ENCODE results near the gene SEMA5A.

Gene SEMA5A

GRCh38 chr5:9197881-9198260 is 348.0 kb downstream of the SEMA5A start:
- no peak for DNase-seq

- DNase-seq: no peak
Measured at GRCh38 chr5:9196403-9197227, 349.3 kb downstream of the SEMA5A start.

GRCh38 chr5:9194509-9194908 is 351.4 kb downstream of the SEMA5A start:
- DNase-seq: peak; percentile 24

- DNase-seq: peak; percentile 3
Measured at GRCh38 chr5:9192266-9192665, 353.6 kb downstream of the SEMA5A start.

- DNase-seq: no peak
Measured at GRCh38 chr5:9189681-9190080, 356.2 kb downstream of the SEMA5A start.

GRCh38 chr5:9188956-9189355 is 356.9 kb downstream of the SEMA5A start:
- DNase-seq: no peak

GRCh38 chr5:9188131-9188530 is 357.7 kb downstream of the SEMA5A start:
- no peak for DNase-seq

- no peak for DNase-seq
Measured at GRCh38 chr5:9187614-9188013, 358.3 kb downstream of the SEMA5A start.

GRCh38 chr5:9186069-9186468 is 359.8 kb downstream of the SEMA5A start:
- DNase-seq: no peak

- DNase-seq: no peak
Measured at GRCh38 chr5:9183992-9184391, 361.9 kb downstream of the SEMA5A start.

GRCh38 chr5:9182899-9183695 is 362.8 kb downstream of the SEMA5A start:
- no peak for DNase-seq

- no peak for DNase-seq
Measured at GRCh38 chr5:9176641-9177040, 369.2 kb downstream of the SEMA5A start.

- no peak for DNase-seq
Measured at GRCh38 chr5:9174446-9174845, 371.4 kb downstream of the SEMA5A start.

- DNase-seq: no peak
Measured at GRCh38 chr5:9173281-9174048, 372.4 kb downstream of the SEMA5A start.

- DNase-seq: no peak
Measured at GRCh38 chr5:9170026-9170425, 375.8 kb downstream of the SEMA5A start.

- no peak for DNase-seq
Measured at GRCh38 chr5:9169557-9169902, 376.3 kb downstream of the SEMA5A start.

- DNase-seq: no peak
Measured at GRCh38 chr5:9168791-9169556, 376.9 kb downstream of the SEMA5A start.

- no peak for DNase-seq
Measured at GRCh38 chr5:9166202-9167112, 379.4 kb downstream of the SEMA5A start.

GRCh38 chr5:9165546-9165945 is 380.3 kb downstream of the SEMA5A start:
- DNase-seq: no peak

GRCh38 chr5:9160747-9161146 is 385.1 kb downstream of the SEMA5A start:
- no peak for DNase-seq

GRCh38 chr5:9157811-9158210 is 388.1 kb downstream of the SEMA5A start:
- DNase-seq: no peak

- DNase-seq: no peak
Measured at GRCh38 chr5:9157020-9157419, 388.9 kb downstream of the SEMA5A start.

Measured in DMS79 treated with DMSO at 0.1 percent for 48 hours (cell line).